Testis (tissue), 2 donors: Measurements from ENCODE around the gene GAREM2.

Source experiments
- POLR2A ChIP-seq: fragments of 450-650 bp; IDR thresholded peaks from one replicate; pipeline ENCODE4 v1.6.1; 2017; ENCODE audit warnings: antibody characterized with exemption, mild to moderate bottlenecking, moderate library complexity
- TF ChIP-seq, protein P1 (sequence below), 3 experiments: fragments of 450-650 bp in 2 of 3; fragments of 200-600 bp in 1 of 3; sonication (generic) in 1 of 3; IDR thresholded peaks; one replicate each; pipeline ENCODE4 v1.5.1; 2016 to 2019; ENCODE audit warnings: antibody characterized with exemption in 3 of 3, mild to moderate bottlenecking in 2 of 3, moderate library complexity in 1 of 3

DNA sequence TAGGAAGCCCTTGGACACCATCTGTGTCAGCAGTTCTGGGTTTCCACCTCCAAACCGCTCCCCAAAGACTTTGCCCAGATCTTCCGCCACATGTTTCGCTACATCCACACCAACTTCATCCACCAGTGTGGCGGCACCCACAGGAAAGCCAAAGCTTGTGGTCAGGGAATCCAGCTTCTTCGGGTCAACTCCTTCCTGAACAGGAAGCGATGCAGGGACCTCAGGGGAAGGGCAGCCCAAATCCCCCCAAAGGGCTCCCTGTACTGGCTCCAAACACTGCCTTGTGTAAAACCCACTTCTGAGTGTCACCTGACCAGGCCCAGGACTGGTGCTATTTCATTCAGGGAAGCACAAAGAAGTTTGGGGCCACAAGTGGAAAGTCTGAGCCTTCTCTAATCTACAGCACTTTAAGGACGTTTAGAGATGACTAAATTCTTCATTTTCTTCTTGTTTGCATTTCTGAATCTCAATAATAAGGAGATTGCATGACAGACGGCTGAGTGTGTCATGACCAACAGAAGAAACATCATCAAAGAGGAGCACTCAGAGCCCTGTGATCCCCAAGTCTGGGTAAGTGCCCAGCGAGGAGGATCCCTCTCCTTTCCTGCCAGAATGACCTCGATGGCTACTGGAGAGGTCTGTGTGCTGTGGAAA lies 20.8 kb downstream of the GAREM2 start:
- TF ChIP-seq, protein P1, sequence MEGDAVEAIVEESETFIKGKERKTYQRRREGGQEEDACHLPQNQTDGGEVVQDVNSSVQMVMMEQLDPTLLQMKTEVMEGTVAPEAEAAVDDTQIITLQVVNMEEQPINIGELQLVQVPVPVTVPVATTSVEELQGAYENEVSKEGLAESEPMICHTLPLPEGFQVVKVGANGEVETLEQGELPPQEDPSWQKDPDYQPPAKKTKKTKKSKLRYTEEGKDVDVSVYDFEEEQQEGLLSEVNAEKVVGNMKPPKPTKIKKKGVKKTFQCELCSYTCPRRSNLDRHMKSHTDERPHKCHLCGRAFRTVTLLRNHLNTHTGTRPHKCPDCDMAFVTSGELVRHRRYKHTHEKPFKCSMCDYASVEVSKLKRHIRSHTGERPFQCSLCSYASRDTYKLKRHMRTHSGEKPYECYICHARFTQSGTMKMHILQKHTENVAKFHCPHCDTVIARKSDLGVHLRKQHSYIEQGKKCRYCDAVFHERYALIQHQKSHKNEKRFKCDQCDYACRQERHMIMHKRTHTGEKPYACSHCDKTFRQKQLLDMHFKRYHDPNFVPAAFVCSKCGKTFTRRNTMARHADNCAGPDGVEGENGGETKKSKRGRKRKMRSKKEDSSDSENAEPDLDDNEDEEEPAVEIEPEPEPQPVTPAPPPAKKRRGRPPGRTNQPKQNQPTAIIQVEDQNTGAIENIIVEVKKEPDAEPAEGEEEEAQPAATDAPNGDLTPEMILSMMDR (IDR thresholded peaks at IDR 0.05), result no peak
- no peak for TF ChIP-seq POLR2A
